HG02588 (cell line): ENCODE results near the gene USP14.
"Not testable (repeated sequence)": the region's sequence is repeated elsewhere in the genome, so short reads cannot be mapped to it uniquely, and the experiment has no call there.

Experiments used
- ATAC-seq: cut with Tn5 transposase; IDR thresholded peaks from one replicate; pipeline ENCODE4 v1.9.1; 2021; ENCODE audit warnings: mild to moderate bottlenecking, moderate library complexity; ENCODE audit not compliant: unreplicated experiment

The USP14 gene

DNA sequence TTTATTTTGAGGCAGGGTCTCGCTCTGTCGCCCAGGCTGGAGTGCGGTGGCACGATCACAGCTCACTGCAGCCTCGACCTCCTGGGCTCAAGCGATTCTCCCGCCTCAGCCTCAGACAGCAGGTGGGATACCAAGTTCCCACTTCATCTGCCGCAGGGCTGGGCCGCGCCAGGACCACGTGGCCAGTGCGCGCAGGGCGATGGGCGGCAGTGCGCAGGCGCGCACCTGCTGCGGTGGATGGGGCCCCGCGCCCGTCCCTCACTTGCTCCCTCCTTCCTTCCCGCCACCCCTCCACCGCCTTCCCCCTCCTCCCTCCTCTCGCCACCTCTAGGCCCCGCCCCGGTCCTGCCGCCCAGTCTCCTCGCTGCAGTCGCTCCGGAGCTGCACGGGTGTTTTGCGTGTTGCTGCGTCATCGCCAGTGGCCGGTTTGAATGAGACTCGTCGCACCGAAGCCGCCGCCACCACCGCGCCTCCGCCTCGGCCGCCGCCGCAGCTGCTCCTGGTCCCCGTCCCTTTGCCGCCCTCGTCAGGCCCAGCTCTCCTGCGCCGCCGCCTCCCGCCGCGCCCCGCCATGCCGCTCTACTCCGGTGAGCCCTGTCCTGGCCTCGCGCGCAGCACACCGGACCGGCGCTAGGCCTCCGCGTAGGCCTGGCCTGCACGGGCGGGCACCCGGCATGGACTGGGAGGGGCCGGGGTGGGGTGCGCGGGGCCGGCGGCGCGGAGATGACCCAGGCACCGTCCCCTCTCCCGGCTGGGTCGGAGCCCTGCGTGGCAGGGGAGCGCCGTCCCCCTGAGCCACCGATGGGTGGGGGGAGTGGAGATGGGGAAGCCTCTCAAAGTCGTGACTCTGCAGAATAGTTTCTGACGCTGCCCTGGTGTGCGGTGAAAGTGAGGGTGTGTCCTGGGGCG lies at the start of gene USP14:
Gene USP14 (plus strand): TSS at position 430 of the 909 bp plus-strand sequence. CDS start 142 bp downstream, at position 572.
- ATAC-seq = peak; percentile 88

DNA sequence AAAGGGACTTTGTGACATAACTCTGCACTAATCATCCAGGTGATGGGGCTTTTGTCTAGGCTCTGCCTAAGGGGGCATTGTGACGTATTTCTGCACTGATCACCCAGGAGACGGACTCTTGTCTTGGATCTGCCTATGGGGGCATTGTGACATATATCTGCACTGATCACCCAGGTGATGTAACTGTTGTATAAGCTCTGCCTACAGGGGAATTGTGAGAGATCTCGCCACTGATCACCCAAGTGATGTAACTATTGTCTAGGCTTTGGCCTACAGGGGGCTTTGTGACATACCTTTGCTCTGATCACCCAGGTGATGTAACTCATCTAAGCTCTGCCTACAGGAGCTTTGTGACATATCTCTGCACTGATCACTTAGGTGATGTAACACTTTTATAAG lies 49.7 kb upstream of the USP14 start:
- ATAC-seq = peak; percentile 5

DNA sequence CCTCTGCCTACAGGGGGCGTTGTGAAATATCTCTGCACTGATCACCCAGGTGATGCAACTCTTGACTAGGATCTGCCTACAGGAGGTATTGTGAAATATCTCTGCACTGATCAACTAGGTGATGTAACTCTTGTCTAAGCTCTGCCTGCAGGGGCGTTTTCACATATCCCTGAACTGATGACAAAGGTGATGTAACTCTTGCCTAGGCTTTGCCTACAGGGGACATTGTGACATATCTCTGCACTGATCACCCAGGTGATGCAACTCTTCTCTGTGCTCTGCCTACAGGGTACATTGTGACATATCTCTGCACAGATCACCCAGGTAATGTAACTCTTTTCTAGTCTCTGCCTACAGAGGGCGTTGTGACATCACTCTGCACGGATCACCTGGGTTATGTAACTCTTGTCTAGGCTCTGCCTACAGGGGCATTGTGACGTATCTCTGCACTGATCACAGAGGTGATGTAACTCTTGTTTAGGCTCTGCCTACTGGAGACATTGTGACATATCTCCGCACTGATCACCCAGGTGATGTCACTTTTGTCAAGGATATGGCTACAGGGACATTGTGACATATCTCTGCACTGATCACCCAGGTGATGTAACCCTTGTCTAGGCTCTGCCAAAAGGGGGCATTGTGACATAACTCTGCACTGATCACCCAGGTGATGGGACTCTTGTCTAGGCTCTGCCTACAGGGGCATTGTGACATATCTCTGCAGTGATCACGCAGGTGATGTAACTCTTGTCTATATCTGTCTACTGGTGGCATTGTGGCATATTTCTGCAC lies 49.0 kb upstream of the USP14 start:
- ATAC-seq = not testable (repeated sequence)

DNA sequence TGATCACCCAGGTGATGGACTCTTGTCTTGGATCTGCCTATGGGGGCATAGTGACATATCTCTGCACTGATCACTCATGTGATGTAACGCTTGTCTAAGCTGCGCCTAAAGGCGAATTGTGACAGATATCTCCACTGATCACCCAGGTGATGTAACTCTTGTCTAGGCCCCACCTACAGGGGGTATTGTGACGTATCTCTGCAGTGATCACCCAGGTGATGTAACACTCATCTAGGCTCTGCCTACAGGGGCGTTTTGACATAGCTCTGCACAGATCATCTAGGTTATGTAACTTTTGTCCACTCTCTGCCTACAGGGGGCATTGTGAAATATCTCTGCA lies 48.5 kb upstream of the USP14 start:
- ATAC-seq = not testable (repeated sequence)

DNA sequence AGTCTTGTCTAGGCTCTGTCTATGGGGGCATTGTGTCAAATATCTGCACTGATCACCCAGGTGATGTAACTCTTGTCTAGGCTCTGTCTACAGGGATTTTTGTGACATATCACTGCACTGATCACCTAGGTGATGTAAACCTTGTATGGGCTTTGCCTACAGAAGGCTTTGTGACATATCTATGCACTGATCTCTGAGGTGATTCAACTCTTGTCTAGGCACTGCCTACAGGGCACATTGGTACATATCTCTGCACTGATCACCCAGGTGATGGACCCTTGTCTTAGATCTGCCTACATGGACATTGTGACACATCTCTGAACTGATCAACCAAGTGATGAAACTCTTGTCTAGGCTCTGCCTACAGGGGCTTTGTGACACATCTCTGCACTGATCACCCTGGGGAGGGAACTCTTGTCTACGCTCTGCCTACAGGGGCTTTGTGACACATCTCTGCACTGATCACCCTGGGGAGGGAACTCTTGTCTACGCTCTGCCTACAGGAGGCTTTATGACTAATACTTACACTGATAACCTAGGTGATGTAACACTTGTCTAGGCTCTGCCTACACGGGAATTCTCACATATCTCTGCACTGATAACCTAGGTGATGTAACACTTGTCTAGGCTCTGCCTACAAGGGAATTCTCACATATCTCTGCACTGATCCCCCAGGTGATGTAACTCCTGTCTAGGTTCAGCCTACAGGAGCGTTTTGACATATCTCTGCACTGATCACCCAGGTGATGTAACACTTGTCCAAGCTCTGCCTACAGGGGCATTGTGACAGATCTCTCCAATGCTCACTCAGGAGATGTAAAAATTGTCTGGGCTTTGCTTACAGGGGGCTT lies 47.8 kb upstream of the USP14 start:
- ATAC-seq = not testable (repeated sequence)

DNA sequence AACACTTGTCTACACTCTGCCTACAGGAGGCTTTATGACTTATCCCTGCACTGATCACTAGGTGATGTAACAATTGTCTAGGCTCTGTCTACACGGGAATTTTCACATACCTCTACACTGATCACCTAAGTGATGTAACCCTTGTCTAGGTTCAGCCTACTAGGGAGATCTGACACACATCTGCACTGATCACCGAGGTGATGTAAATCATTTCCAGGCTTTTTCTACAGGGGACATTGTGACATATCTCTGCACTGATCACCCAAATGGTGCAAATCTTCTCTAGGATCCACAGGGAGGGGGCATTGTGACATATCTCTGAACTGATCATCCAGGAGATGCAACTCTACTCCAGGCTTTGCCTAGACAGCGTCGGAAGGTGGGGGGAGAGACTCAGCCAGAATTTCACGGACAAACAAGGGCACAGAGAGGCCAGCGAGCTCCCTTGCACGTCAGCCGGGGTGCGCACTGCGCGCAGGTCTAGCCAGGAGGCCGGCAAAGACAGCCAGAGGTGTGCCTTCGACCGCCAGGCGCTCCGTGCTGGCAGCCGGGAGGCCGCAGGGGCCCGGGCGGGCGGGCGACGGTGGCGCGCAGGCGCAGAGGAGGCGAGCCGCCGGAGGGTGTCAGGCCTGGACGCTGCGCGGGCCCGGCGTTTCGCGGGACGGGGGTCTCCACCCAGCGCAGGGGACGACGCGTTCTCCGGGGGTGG lies 46.9 kb upstream of the USP14 start:
- ATAC-seq = no peak

DNA sequence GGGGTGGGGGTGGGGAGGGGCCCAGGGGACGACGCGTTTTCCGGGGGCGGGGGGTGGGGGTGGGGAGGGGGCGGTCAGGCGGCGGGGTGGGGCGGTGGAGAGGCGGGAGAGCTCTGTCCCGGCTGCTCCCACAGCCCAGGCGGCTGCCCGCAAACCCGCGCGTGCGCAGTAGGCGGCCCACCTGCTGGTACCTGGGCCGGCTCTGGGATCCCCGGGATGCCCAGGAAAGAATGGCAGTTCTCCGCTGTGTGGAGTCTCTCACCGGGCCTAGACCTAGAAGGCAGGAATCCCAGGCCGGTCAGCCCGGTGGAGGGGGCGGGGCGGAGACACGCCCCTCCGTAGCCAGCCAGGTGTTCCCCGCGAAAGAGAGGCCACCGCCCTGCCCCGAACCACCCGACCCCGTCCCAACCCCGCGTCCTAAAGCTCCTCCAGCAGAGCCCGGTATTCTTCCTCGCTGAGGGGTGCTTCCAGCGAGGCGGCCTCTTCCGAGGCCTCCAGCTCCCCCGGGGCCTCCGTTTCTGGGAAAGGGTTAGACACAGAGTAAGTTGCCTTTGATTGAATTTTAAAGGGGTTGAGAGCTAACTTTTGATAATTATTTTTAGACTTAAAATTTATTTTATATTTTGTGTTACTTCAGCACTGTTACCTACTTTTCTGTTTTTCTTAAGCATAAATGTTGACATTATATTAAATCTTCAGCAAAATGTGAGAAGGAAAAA lies 46.2 kb upstream of the USP14 start:
- ATAC-seq = not testable (repeated sequence)

DNA sequence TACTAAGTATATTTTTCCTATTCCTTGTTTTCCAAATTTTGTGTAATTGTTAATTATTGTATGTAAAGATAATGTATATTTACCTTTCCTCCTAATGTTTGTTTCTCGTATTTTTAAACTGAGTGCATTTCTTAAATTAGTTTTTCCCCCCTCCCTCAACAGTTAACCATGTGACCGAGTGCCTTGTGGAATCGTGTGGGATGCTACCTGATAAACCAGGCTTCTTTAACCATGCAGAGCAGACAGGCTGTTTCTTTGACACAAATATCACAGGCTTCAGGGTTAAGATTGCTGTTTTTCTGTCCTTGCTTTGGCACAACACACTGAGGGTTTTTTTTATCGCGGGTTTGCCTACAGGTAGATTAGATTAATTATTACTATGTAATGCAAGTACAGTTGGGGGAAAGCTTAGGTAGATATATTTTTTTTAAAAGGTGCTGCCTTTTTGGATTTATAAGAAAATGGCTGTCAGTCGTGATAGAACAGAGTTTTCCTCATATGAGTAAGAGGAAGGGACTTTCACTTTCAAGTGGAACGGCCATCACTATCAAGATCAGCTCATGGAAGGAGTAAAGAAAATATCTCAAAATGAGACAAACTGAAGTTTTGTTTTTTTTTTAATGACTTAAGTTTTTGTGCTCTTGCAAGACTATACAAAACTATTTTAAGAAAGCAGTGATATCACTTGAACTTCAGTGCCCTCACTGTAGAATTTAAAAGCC lies 37.7 kb upstream of the USP14 start:
- ATAC-seq = not testable (repeated sequence)

DNA sequence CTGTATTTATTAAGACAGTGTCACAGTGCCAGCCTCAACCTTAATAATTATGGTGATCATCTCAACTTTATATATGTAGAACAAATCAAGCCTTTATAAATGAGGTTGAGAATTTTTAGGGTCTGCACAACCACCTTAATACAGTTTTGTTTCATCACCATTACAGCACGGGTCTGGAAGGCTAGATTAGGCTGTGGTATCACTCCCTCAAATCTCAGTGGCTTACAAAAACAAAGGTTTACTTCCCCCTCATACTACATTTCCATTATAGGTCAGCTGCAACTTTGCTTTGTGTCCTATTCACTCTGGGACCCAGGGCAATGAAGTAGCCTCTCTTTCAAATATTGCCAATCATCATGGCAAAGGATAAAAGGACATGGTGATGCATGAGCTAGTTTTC lies 23.3 kb upstream of the USP14 start:
- ATAC-seq = no peak

DNA sequence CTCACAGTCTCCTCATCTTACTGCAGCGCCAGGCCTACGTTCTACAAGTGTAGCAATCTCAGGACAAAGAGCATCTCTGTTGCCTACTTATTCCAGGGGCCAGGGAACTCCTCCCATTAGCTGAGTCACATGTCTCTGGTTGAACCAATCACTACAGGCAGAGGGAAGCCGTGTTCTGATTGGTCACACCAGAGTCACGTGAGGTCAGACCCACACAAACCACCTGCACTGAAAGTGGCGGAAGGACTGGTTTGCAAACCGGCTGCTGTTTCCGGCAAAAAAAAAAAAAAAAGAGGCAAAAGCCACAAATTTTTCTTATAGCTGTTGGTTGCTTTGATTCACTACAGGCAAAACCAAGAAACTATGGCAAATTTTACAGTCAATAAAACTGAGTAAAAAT lies 21.9 kb upstream of the USP14 start:
- no peak for ATAC-seq

DNA sequence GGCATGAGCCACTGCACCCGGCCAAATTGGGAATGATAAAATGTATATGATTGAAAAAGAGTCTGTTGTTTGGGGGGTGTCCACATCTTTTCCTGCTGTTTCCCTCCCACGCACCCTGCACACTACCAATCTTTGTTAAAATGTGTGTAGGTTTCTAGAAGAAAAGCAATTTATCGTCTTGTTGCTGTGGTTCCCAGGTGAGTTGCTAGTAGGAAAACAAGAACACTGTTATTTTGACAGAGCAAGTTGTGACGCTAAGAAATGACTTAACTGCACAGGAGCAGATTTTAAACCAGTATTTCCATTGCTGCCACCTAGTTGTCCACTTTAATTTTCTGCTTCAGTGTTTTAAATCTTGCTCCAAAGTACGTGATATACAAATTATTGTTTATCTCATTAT lies 21.0 kb upstream of the USP14 start:
- ATAC-seq = no peak

DNA sequence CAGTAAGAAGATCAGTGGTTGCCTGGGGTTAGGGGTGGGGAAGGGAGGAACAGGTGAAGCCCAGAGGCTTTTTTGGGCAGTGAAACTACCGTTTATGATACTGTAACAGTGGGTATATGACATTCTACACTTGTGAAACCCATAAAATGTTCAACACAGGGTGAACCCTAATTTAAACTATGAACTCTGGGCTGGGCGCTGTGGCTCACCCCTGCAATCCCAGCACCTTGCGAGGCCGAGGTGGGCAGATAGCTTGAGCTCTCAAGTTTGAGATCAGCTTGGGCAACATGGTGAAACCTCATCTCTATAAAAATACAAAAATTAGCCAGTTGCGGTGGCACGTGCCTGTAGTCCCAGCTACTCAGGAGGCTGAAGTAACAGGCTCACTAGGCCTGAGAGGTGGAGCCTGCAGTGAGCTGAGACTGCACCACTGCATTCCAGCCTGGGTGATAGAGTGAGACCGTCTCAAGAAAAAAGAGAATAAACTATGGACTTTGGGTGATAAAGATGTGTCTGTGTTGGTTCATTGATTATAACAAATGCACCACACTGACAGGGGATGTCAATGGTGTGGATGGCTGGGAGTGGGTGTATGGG lies 17.6 kb upstream of the USP14 start:
- ATAC-seq = no peak

DNA sequence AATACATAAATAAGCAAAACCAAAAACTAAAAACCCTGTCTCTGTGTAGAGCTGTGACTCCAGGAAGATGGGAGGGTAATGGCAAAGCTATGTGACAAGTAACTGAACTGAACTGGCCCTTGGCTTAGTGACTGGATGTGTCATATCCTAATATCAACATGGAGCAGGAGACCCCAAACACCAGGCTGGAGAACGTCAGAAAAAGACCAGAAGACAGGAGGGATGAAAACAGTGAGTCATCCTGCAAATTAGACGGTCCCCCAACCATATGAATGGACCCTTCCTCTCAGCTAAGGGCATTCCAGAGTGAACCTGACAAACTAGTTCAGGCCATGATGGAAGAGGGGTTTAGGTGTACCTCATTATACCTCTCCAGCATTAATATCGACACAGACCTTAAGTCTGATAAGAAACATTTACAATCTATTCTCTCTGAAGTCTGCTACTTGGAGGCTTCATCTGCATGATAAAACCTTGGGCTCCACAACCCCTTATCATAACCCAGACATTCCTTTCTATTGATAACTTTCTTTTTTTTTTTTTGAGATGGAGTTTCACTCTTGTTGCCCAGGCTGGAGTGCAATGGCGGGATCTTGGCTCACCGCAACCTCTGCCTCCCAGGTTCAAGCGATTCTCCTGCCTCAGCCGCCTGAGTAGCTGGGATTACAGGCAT lies 15.6 kb upstream of the USP14 start:
- not testable (repeated sequence) for ATAC-seq

DNA sequence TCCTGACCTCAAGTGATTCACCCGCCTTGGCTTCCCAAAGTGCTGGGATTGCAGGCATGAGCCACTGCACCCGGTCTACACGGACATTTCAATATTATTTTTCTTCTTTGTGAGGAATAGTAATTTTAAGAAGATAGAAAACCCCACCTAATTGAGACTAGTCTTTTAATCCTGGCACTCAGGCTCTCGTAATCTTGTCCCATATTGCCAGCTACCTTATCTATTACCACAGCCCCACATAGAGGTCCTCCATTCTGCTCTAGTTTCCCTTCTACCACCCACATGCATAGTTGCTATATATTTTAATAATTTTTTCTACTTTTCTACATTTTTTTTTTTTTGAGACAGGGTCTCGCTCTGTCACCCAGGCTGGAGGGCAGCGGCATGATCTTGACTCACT lies 9.5 kb upstream of the USP14 start:
- ATAC-seq = no peak

DNA sequence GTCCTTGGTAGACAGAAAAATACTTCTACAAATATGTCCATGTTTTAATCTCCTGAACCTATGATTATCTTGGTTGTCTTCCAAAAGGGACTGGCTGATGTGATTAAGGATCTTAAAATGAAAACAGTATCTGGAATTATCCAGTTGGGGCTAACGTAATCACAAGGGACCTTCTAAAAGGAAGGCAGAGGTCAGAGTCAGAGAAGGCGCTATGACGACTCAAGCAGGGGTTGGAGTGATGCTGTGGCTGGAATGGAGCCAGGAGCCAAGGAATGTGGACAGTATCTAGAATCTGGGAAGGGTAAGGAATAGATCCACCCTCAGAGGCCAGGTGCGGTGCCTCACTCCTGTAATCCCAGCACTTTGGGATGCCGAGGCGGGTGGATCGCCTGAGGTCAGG lies 4.2 kb upstream of the USP14 start:
- no peak for ATAC-seq

DNA sequence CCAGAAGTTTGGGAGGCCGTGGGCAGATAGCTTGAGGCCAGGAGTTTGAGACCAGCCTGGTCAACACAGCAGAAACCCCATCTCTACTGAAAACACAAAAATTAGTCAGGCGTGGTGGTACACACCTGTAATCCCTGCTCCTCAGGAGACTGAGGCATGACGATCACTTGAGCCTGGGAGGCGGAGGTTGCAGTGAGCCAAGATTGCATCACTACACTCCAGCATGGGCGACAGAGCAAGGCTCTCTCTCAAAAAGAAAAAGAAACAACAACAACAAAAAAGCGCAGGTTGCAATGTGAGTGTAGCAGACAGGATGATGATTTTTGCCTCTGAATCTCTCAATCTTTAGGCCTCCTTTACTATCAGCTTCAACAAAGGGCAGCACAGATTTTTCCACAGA lies 2.7 kb upstream of the USP14 start:
- no peak for ATAC-seq

DNA sequence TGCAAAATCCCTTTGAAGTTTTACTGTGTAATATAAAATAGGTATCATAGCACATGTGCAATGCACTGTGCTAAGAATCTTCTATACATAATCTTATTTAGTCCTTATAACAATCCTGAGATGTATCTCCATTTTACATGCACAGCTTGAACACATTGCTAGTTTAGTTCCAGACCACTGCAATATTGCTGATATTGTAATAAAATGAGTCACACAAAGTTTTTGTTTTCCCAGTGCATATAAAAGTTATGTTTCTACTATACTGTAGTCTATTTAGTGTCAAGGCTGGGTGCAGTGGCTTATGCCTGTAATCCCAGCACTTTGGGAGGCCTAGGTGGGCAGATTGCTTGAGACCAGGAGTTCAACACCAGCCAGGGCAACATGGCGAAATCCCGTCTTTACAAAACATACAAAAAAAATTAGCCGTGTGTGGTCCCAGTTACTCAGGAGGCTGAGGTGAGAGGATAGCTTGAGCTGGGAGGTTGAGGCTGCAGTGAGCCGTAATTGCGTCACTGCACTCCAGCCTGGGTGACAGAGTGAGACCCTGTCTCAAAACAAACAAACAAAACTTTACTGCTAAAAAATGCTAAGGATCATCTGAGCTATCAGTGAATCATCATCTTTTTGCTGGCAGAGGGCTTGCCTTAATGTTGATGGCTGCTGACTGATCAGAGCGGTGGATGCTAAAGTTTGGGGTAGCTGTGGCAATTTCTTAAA lies 1.7 kb upstream of the USP14 start:
- no peak for ATAC-seq
